Airway epithelial cell (primary cell): Measurements from ENCODE around the gene UBE2D3. TPM values are rescaled to one million over a fixed set of nuclear protein-coding genes. Genes with fewer than 3 reads are reported as not detected.

Experiments
- total RNA-seq: library from RNA; depleted of rRNA; stranded (reverse); fragments of >200 nt; gene quantifications from 2 replicates; pipeline ENCODE4 v1.2.3, GENCODE V29; 2015

Gene UBE2D3
- 331 and 427 TPM in 2 replicates for total RNA-seq

GRCh38 chr4:102826890-102827673 is at the start of gene UBE2D3:
UBE2D3 (minus strand) TSS chr4:102827551; CDS start chr4:102826508, 1,043 bp downstream.

GRCh38 chr4:102868781-102869568 is 41.6 kb upstream of the UBE2D3 start, which contains the start of gene CISD2:
CISD2 (plus strand) TSS chr4:102868992; CDS start chr4:102869085, 93 bp downstream.

GRCh38 chr4:102760645-102761295 is 66.6 kb downstream of the UBE2D3 start, which contains the start of gene MANBA:
MANBA (minus strand) TSS chr4:102760968; CDS start chr4:102760894, 74 bp downstream.

Other genes with a start within 250 kb of the UBE2D3 start
- gene MANBA, start 66.6 kb downstream of the UBE2D3 start, total RNA-seq = 24.8 and 25.3 TPM in 2 replicates
- 20.6 and 20.8 TPM in 2 replicates for gene CISD2, start 41.4 kb upstream of the UBE2D3 start, total RNA-seq
- not detected in 2 replicates for gene SLC9B1, start 192.2 kb upstream of the UBE2D3 start, total RNA-seq
- gene SLC9B2, start 249.2 kb upstream of the UBE2D3 start, total RNA-seq = 7.7 and 13.2 TPM in 2 replicates